Endothelial cell of umbilical vein (primary cell): Measurements from ENCODE around the gene PRCD.

Source experiments
- EZH2 ChIP-seq: IDR thresholded peaks from 2 replicates; pipeline ENCODE4 v1.6.1; 2012; ENCODE audit warnings: borderline replicate concordance, low read depth, mild to moderate bottlenecking, moderate library complexity, low read length, inconsistent platforms; ENCODE audit not compliant: severe bottlenecking
- POLR2A ChIP-seq: IDR thresholded peaks from 2 replicates; pipeline ENCODE4 v1.6.1; 2012; ENCODE audit warnings: low read depth, mild to moderate bottlenecking, control low read depth, low read length
- POLR2AphosphoS5 ChIP-seq: IDR thresholded peaks from 2 replicates; pipeline ENCODE4 v1.6.1; 2012; ENCODE audit warnings: low read depth, mild to moderate bottlenecking, control low read depth, low read length, moderate library complexity; ENCODE audit not compliant: insufficient read depth
- TF ChIP-seq, protein P1 (sequence below), 2 donors: IDR thresholded peaks; 1 replicate in 1 of 2; 2 replicates in 1 of 2; pipeline ENCODE4 v1.5.1; 2011; ENCODE audit warnings: low read length in 2 of 2, mild to moderate bottlenecking in 2 of 2, moderate library complexity in 2 of 2, control low read depth in 1 of 2, inconsistent platforms in 1 of 2, low read depth in 1 of 2; ENCODE audit not compliant: insufficient read depth in 1 of 2; ENCODE audit errors: extremely low read depth in 1 of 2

GRCh38 chr17:76585033-76585648 is 45.3 kb downstream of the PRCD start:
- TF ChIP-seq, protein P1, sequence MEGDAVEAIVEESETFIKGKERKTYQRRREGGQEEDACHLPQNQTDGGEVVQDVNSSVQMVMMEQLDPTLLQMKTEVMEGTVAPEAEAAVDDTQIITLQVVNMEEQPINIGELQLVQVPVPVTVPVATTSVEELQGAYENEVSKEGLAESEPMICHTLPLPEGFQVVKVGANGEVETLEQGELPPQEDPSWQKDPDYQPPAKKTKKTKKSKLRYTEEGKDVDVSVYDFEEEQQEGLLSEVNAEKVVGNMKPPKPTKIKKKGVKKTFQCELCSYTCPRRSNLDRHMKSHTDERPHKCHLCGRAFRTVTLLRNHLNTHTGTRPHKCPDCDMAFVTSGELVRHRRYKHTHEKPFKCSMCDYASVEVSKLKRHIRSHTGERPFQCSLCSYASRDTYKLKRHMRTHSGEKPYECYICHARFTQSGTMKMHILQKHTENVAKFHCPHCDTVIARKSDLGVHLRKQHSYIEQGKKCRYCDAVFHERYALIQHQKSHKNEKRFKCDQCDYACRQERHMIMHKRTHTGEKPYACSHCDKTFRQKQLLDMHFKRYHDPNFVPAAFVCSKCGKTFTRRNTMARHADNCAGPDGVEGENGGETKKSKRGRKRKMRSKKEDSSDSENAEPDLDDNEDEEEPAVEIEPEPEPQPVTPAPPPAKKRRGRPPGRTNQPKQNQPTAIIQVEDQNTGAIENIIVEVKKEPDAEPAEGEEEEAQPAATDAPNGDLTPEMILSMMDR (IDR thresholded peaks at IDR 0.05; ENCODE audit: extremely low read depth in 1 of 2, insufficient read depth in 1 of 2, low read depth in 1 of 2, low read length in 2 of 2): no peak
- TF ChIP-seq POLR2A: no peak
- no peak for TF ChIP-seq POLR2AphosphoS5
- peak; percentile 77 for TF ChIP-seq EZH2
